Activated CD8-positive, alpha-beta memory T cell treated with anti-CD3 and anti-CD28 coated beads for 36 hours (primary cell): ENCODE results near the gene NHSL2. TPM values are rescaled to one million over a fixed set of nuclear protein-coding genes. Genes with fewer than 3 reads are reported as not detected.

Experiments used
- CTCF ChIA-PET: fragments of 350-600 bp; sonication (Branson Sonifier 250); formaldehyde crosslinking; loops from one replicate; lab custom pipeline; 2021; ENCODE audit warnings: antibody characterized with exemption; lab: Charles Lee
- POLR2A ChIA-PET: fragments of 350-600 bp; sonication (Branson Sonifier 250); formaldehyde crosslinking; loops from one replicate; lab custom pipeline; 2021; ENCODE audit warnings: antibody characterized with exemption; lab: Charles Lee
- total RNA-seq, 2 experiments: library from RNA; stranded (reverse); gene quantifications; one replicate each; pipeline ENCODE4 v1.2.3, GENCODE V29; 2021

The NHSL2 gene
- total RNA-seq, 2 experiments from 2014 or later = 0.31 to 0.34 TPM

DNA sequence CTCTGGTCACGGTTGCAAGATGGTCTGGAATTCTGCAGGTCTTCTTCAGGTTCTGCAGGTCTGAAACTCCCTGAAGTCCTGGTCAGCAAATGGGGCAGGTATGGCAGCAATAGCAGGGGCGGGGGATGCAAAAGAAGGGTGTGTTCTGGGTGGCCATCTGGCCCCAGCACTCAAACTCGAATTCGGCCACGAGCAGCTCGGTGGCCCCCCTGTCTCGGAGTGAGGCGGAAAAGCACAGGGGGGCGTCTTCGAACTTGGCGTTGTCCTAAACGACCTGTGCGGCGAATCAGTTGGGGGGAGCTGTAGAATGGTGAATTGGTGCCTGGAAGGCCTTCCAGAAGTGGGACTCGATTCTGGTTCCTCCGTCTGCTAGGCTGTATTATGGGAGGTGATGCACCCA is 219.0 kb downstream of the NHSL2 start:
- POLR2A ChIA-PET = no interaction called here
- CTCF ChIA-PET = interaction anchor here (1.6 kb wide), 1 partner anchor 133 kb away, joined by 5 read pairs; no protein-coding TSS in a partner anchor

DNA sequence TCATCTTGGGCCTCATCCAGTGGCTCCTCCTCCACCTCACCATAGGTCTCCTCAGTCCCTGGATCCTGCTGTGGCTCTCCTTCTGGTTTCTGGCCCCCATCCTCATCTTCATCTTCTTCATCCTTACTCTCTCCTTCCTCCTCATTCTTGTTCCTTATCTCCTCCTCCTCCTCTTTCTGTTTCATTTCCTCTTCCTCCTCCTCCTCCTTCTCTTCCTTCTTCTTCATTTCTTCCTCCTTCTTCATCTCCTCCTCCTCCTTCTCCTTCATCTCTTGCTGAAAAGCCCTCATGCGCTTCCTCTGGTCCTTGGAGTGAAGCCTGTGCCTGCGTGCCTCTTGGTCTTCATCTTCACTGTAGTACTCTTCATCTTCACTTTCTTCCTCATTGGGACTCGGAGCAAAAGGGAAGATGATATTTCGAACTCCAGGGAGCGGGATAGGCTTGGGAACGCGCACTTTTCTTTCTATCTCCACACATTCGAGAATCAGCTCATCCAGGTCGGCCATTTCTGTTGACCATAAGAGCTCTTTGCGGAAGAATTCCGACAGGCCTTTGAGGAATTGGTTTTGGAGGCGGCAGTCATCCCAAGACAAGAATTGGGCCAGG is 219.6 kb downstream of the NHSL2 start:
- CTCF ChIA-PET = interaction anchor here (1.6 kb wide), 1 partner anchor 133 kb away, joined by 5 read pairs; no protein-coding TSS in a partner anchor
- POLR2A ChIA-PET = no interaction called here

DNA sequence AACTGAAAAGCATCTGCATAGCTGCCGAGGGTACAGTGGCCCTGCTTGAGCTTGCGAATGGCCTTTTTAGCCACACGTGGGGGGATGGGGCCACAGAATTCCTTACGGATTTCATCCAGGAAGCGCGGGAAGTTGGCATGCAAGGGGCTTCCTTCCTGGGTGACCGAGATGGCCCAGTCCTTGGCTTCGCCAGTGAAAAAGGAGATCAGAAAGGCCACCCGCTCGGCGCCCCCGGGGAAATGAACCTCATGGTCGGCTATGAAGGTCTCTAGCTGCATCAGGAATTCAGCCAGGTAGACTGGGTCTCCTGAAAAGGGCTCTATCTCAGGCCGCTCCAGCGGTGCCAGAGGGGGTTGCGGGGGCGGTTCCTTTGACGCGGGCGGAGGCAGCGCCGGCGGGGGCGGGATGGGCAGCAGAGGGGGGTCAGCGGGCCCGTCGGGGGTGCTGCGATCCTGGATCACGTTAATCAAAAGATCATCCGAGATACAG is 220.2 kb downstream of the NHSL2 start:
- ChIA-PET CTCF (interaction anchor here (1.6 kb wide), 1 partner anchor 134 kb away, joined by 5 read pairs; no protein-coding TSS in a partner anchor), POLR2A (no interaction called here)

DNA sequence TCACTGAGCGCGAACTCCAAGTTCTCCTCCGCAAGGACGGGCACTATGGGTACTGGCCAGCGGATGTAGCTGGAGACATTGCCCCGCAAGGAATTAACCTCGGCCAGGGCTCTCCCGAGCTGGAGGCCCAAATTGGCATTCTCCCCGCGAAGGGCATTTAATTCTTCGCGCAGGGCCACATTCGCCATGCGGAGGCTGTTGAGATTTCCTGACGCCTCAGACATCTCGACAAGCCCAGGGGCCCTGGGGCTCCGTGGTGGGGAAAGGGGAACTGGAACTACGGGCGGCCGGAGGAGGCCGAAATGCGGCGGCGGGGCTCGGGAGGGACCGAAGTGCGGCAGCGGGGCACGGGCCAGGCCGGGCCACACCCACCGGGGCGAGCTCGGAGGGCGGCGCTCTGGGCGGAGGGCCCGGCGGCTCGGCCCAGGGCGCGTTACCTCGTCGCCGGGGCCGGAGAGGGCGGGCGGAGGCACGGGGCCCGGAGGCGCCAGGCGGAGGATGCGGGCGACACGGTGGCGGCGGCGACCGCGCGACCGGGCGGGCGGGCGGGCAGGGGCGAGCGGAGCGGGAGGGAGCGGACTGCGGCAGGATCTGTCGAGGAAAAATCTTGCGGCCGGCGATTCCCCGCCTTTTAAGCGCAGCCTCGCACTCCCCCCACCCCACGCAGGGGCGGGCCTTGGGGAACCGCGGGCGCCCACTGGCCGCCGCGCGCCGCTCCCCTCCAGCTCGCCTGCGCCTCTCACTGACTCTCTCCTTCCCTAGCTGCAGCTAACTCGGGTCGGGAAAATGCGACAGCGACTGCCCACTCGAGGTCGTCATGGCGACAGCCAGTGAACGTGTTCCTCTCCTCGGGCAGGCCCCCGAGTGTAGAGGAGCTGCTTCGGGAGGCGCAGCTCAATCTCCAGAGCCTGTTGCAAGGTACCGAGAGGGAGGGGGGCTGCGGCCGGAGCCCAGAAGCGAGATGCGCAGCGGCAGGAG is 221.0 kb downstream of the NHSL2 start, which contains the start of gene RTL5:
Gene RTL5, minus strand, starts transcription at position 599 of the 978 bp plus-strand sequence.
- POLR2A ChIA-PET = interaction anchor here (0.5 kb wide), 1 partner anchor 101 kb away, joined by 4 read pairs; no protein-coding TSS in a partner anchor
- CTCF ChIA-PET = interaction anchor here (0.9 kb wide), 1 partner anchor 14 kb away, joined by 5 read pairs; no protein-coding TSS in a partner anchor

DNA sequence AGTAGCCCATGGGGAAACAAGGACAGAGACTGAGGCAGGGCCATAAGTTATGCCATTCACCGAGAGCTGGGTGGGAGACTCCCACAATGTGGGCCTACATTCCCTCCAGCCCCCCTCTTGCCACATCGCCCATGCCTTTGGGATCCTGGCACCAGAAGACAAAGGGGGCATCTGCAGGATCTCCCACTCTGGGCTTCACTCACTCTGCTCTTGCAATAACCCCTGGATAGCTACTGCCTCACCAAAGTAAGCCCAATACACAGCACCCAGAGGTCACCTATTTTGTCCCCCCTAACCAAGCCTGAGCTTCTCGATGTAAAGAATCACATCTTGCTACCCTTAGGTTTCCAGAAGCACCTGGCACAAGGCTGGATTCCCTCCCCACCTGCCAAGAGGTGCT is 221.8 kb downstream of the NHSL2 start:
- ChIA-PET CTCF (interaction anchor here (0.9 kb wide), 1 partner anchor 13 kb away, joined by 5 read pairs; no protein-coding TSS in a partner anchor), POLR2A (no interaction called here)

DNA sequence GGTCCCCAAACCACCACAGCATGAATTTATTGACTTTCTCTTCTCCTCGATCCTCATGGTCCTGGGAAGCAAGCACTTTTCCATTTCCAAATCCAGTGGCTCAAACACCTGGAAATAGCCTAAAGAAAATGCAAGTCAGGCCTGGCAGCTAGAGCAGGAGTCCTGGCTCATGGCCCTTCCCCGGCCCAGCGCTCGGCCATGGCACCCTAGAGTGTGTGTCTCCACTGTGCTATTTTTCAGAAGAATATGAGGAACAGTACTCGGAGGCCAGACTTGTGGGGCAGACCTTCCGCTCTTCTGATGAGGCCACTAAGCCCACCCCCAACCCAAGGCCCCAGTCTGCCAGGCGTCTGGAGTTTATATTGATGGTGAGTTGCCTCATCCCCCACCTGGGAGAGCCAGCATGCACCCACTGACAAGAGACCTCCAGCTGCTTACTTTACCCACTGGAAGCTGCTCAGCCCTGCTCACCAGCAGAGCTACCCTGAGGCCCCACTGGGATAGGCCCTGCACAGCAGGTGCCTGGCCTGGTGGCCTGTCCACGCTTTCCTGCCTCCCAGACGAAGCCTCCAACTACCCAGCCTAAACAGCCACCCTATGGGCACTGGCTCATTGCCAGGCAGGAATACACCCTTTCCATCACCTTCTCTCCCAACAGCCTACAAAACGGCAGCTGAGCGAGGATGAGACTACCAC is 223.4 kb downstream of the NHSL2 start:
- ChIA-PET POLR2A (no interaction called here), CTCF (no interaction called here)

DNA sequence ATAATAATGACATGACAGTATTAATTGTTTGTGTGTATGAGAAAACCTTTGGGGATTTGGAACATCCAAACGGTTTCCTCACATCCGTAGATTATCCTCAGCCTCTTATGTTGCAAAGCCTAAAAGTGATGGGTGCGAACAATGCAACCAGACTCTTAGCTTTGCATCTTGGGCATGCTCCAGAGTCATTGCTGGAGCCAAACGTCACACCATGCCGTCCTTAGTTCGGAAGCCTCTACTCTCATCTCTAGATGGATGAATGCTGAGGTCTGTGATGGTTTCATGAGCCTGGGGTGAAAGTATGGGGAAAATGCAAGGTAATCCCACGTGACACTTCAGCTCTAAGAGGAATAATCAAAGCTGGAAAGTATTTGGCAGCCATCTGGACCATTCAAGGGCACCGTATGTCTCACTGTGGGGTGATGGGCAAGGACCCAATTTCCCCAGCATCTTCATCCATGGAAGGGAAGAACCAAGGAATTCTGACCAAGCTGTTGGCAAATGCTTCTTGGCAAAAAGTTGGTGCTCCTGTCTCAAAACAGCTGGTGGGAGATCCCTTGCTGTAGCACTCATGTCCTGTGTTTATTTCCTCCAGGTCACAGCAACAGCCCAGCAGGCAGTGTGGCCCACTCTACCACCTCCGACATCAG is 227.3 kb downstream of the NHSL2 start:
- POLR2A ChIA-PET = no interaction called here
- CTCF ChIA-PET = no interaction called here

DNA sequence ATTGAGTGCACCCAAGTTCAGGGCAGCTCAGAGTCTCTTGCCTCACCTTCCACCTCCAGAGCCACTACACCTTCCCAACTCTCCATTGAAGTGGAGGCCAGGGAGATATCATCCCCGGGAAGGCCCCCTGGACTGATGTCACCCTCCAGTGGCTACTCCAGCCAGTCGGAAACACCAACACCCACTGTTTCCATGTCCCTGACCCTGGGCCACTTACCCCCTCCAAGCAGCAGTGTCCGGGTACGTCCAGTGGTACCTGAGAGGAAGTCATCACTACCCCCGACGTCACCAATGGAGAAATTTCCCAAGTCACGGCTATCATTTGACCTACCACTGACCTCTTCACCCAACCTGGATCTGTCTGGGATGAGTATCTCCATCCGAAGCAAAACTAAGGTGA is 228.9 kb downstream of the NHSL2 start:
- CTCF ChIA-PET = no interaction called here

DNA sequence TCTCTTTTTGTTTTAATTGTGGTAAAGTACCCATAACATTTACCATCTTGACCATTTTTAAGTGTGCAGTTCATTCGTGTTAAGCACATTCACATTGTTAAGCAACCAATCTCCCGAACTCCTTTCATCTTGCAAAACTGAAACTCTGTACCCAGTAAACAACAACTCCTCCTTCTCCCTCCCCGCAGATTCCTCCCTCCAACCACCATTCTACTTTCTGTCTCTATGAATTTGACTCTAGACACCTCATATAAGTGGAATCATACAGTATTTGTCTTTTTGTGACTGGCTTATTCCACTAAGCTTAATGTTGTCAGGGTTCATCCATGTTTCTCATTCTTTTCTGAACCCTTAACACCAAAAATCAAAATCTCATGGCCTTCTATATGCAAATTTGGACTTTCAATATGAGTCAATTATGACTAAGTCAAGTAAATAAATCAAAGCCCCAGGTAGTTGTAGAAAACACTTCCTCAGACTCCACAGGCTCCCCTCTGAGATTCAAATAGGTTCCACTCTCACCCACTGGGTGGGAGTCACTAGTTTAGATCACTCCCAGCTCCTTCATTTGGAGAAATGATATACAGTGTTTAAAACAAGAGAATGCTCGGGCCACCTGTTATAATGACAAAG is 230.8 kb downstream of the NHSL2 start:
- POLR2A ChIA-PET = no interaction called here
- CTCF ChIA-PET = interaction anchor here (0.8 kb wide), 1 partner anchor 136 kb away, joined by 3 read pairs; the partner anchor contains the start of gene RPS4X

More for the DNA sequence above, 228.9 kb downstream of the NHSL2 start:
- POLR2A ChIA-PET = no interaction called here

DNA sequence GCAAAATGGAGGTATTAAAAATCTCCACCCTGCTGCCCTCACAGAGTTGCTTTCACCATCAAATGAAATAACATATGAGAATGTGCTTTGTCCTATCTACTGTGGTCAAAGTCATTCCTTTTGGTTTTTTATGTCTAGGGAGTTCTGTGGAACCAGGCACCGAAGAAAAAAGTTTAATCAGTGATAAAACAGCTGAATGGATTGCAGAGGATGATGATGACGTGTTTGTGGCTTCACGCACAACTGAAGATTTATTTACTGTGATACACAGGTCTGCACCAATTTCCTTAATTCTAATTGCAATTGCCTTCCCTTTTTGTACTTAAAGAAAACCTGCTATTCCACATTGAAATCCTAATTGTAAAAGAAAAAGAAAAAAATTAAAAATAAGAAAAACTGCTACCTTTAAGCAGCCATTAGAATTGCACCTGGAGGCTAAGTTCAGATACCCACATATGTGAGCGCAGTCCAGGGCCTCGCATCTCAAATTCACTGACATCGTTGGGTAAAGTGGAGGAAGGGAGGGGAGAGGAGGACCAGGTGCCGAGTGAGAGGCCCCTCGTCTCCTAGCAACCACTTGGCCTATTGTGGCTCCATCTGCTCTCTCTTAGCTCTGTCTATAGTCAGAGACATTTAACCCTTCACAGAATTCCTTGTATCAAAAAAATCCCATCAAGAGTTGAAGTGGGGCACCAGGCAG is 231.6 kb downstream of the NHSL2 start:
- ChIA-PET CTCF (interaction anchor here (0.8 kb wide), 1 partner anchor 135 kb away, joined by 3 read pairs; the partner anchor contains the start of gene RPS4X), POLR2A (no interaction called here)

DNA sequence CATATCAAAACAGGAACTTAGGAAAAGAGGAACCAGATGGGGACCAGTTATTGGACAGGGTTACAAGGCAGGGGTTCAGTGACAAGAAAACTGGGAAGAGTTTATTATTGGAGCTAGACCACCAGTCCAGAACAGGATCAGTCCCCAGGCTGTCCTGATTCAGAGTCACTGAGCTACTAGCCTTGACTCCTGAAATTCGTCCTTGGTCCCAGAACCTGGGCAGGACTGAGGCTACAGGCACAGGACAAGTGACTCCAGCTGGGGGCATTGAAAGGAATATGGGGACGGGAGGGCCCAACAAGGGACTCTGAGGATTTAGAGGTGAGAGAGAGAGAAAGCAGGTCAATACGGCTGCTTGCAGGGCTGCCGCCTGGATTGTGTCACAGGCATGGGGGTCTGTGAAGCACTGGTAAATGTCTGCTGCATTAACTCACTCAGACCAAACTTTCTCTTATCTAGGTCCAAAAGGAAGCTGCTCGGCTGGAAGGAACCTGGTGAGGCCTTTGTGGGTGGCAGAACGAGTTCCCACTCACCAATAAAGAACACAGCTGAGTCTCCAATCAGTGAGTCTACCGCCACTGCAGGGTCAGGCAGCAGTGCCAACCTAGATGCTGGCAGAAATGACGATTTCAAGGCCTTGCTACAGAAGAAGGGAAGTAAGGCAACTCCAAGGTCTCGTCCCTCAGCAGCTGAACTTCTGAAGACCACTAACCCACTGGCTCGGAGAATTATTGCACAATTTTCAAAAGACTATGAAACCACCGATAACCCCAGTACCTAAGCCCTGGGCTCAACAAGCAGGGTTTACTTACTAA is 232.4 kb downstream of the NHSL2 start:
- POLR2A ChIA-PET = no interaction called here
- CTCF ChIA-PET = interaction anchor here (1.4 kb wide), 1 partner anchor 16 kb away, joined by 4 read pairs; no protein-coding TSS in a partner anchor

DNA sequence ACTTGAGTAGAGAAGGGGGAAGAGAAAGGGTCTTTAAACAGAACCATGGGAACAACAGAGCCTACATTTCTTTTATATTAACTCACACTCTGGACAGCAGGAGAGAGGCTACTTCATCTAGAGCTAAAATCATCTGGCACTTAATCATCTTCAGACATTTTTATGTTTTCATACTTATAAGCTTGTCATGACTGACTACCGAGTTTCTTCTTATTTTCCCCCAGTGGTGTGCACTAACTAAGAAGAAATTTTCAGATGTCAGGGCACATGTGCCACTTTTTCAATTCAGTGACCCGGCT is 232.9 kb downstream of the NHSL2 start:
- ChIA-PET CTCF (interaction anchor here (1.4 kb wide), 1 partner anchor 16 kb away, joined by 4 read pairs; no protein-coding TSS in a partner anchor), POLR2A (no interaction called here)

DNA sequence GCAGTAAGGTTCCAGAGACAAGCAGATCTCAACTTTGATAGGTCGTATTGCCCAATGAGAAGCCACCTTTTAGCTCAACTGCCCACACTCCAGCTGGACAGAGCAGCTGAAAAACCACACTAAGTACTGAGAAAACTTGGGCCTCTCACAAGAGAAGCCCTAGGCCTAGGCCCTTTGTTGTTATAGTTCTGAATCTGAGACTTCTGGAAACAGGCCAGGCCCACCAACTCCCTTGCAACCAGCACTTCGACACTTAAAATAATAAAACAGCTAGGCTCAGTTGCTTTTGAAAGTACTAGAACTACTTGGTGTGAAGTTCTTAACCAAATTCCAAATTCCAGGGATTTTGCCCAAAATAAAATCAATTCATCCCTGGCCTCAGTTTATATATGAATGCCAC is 234.5 kb downstream of the NHSL2 start:
- POLR2A ChIA-PET = no interaction called here
- CTCF ChIA-PET = interaction anchor here (0.5 to 1.5 kb wide), 2 partner anchors 13 to 26 kb away, joined by 5 read pairs; partner anchors contain the start of gene RTL5

DNA sequence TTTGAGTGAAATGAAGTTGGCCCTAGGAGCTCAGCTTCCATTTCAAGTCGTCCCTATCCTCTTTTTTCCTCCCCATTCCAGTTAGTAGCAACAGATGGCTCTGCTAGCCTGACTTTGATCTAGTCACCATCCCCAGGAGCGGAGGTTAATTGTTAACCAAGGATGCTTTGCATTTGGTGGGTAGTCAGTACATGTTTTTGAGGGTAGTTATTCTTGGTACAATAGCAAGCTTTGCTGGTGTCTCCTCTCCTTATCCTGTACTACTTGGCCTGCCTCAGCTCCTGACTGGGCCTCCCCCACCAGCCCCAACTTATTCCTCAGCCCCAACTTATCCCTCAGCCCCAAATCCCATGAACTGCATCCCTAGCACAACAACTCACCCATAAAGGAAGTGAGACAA is 235.9 kb downstream of the NHSL2 start:
- POLR2A ChIA-PET = no interaction called here

DNA sequence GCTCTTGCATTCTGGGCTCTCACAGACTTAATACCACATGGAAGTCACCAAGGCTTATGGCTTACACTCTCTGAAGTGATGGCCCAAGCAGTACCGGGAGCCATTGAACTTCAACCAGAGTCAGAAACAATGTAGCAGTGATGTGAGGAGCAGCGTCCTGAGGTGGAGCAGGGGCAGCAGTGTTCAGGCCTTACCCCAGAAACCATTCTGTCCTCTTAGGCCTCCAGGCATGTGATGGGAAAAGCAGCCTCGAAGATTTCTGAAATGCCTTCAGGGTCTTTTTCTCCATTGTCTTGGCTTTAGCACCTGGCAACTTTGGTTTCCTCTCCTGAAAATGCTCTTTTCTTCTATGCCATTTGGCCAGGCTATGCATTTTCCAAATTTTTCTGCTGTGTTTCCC is 248.1 kb downstream of the NHSL2 start:
- ChIA-PET POLR2A (no interaction called here), CTCF (no interaction called here)

More for the DNA sequence above, 235.9 kb downstream of the NHSL2 start:
- CTCF ChIA-PET = no interaction called here

DNA sequence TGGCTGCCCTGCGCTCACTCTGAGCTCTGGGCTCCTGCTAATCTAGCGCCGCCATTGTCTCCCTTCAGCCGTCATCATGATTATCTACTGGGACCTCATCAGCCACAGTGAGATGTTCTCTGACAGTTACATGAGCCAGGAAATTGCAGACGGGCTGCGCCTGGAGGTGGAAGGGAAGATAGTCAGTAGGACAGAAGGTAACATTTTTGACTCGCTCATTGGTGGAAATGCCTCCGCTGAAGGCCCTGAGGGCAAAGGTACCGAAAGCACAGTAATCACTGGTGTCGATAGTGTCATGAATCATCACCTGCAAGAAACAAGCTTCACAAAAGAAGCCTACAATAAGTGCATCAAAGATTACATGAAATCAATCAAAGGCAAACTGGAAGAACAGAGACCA is 249.1 kb downstream of the NHSL2 start:
- POLR2A ChIA-PET = no interaction called here
- CTCF ChIA-PET = no interaction called here

DNA sequence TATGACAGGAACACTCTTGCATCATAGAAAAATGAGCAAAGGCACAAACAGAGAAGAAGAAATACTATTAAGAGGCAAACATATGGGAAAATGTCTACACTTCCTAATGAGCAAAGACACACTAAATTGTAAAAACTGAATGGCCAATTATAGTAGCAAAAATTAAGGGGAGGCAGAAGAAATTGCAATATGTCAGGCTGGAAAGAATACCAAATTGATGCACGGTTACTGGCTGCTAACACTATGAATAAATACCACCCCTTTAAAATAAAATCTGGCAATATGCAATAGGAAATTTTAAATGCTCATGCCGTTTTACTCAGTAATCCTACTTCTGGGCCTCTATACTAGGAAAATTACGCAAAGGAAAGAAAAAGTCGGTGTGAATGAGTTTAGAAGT is 254.9 kb downstream of the NHSL2 start:
- POLR2A ChIA-PET = no interaction called here
- CTCF ChIA-PET = no interaction called here
